ENCODE results near the gene CGN. TPM values are rescaled to one million over a fixed set of nuclear protein-coding genes. Genes with fewer than 3 reads are reported as not detected.

The CGN gene
- total RNA-seq, 1 experiment from 2014 or later: 30.9 TPM

GRCh38 chr1:151504759-151505158 is 6.4 kb upstream of the CGN start:
- no peak overlapping the region for H4K8ac ChIP-seq (replicated peaks; ENCODE audit: insufficient read length, low read depth, low read length)
- no peak overlapping the region for H3K14ac ChIP-seq (ENCODE audit: insufficient read depth, low read length)
- H3K9me3 Mint-ChIP-seq: no peaks in the 10 kb centered on the region
- H3K18ac ChIP-seq (ENCODE audit: insufficient read length, low read depth, low read length): no peak overlapping the region
- no peak overlapping the region for H4K5ac ChIP-seq (ENCODE audit: insufficient read length, low read depth, low read length)
- H3K23ac ChIP-seq (ENCODE audit: insufficient read length, low read depth, low read length): no peak overlapping the region
- H3K36me3 Mint-ChIP-seq (ENCODE audit: insufficient read depth in 1 of 3, low read depth in 3 of 3): no peaks in the 10 kb centered on the region
- no peak overlapping the region for H2BK12ac ChIP-seq (ENCODE audit: insufficient read length, low read depth, low read length)
- no peak overlapping the region for H3K56ac ChIP-seq (ENCODE audit: insufficient read length, low read depth, low read length)
- H3K79me1 ChIP-seq (ENCODE audit: insufficient read depth, low read depth, low read length, poor library complexity, severe bottlenecking): no peaks in the 10 kb centered on the region
- peaks cover 4 to 5% of the 10 kb centered on the region in 2 experiments; a peak in 1 of 4 replicates for H3K4me1 Mint-ChIP-seq
- no peak overlapping the region for H2BK120ac ChIP-seq (ENCODE audit: low read depth, low read length, poor library complexity, severe bottlenecking)
- H2BK15ac ChIP-seq (ENCODE audit: low read depth, low read length): no peak overlapping the region
- H3K4me3 Mint-ChIP-seq: no peak overlapping the region
- H2BK5ac ChIP-seq (ENCODE audit: insufficient read length, low read length): no peak overlapping the region
- no peaks in the 10 kb centered on the region for H4K20me1 ChIP-seq (ENCODE audit: control insufficient read depth, insufficient read depth, insufficient read length)
- H2BK20ac ChIP-seq (ENCODE audit: low read depth, low read length, poor library complexity, severe bottlenecking): no peak overlapping the region
- no peak overlapping the region for H2AK5ac ChIP-seq (ENCODE audit: insufficient read length, low read length)
- WGBS (ENCODE audit: extremely low coverage, insufficient read length, low lambda C conversion rate): no CpG with 5 or more reads among the region's 4 CpGs
- H3K4ac ChIP-seq (ENCODE audit: low read depth, low read length): no peak overlapping the region
- no peak overlapping the region for H3K27ac ChIP-seq (ENCODE audit: insufficient read length, low read depth, low read length)
- no peak overlapping the region for H4K91ac ChIP-seq (ENCODE audit: insufficient read length, low read depth, low read length)
- no peak overlapping the region for H3K27ac Mint-ChIP-seq
- H3K79me2 ChIP-seq (ENCODE audit: insufficient read depth, low read length): no peaks in the 10 kb centered on the region
- H3K27me3 ChIP-seq (ENCODE audit: insufficient read depth, low read length): no peaks in the 10 kb centered on the region
- H3K4me2 ChIP-seq (ENCODE audit: insufficient read depth, insufficient read length, low read length): no peak overlapping the region
- no peak overlapping the region for H2AFZ ChIP-seq (ENCODE audit: low read length)
- H3T11ph ChIP-seq (ENCODE audit: low read length): no peak overlapping the region
- peaks cover 1% of the 10 kb centered on the region for H3K27me3 Mint-ChIP-seq (ENCODE audit: low read depth)
- TF ChIP-seq CTCF (conservative IDR thresholded peaks at IDR 0.05): no peak
- H3K9me3 ChIP-seq (ENCODE audit: control insufficient read depth, low read depth, low read length): no peaks in the 10 kb centered on the region
- no peaks in the 10 kb centered on the region for H3K4me1 ChIP-seq (ENCODE audit: insufficient read depth, low read length)
- no peaks in the 10 kb centered on the region for H3K23me2 ChIP-seq (ENCODE audit: insufficient read length, low read depth, low read length, poor library complexity, severe bottlenecking)
- no peak for DNase-seq
- no peak overlapping the region for H3K9ac ChIP-seq (ENCODE audit: extremely low read depth, insufficient read length, low read length)
